HG03135 (cell line): ENCODE results near the gene RCOR2.
"Not testable (repeated sequence)": the region's sequence is repeated elsewhere in the genome, so short reads cannot be mapped to it uniquely, and the experiment has no call there.

Experiments used
- ATAC-seq: cut with Tn5 transposase; IDR thresholded peaks from one replicate; pipeline ENCODE4 v1.9.1; 2021; ENCODE audit warnings: mild to moderate bottlenecking, moderate library complexity; ENCODE audit not compliant: unreplicated experiment

The RCOR2 gene

DNA sequence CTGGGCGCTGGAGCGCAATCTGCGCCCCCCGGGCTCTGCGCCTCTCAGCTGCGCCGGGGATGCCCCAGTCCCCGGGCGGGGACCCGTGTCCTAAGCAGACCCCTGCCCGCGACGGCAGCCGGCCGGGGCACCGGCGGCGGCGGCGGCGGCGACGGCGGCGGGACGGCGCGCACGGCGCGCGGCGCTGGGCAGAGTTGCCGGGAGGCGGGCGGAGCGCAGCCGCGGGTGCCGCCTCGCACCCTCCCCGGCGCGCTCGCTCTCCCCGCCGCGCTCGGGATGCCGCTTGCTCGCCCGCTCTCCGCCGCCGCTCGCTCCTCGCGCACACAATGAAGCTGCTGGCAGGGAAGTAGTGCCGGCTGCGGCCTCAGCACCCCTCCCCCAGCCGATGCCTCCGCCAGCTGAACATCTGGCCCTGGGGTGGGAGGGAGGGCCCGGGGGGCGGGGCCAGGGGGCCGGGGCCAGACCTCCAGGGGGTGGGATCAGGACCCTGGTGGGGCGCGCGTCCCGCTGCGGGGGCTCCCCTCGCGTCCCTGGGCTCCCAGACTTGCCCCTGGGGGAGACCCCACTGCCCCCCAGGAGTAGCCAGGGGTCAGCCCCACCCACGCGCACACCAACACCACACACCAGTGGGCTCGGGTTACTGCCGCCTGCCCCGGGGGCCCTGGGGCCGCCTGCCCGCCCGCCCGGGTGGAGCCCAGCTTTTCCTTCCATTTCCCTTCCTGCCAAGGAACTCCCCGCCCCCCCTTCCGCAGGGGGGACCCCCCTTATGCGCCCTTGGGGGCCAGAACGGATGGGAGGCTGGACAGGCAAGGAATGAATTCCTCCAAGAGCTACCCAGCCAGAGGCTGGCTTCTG is at the start of gene RCOR2:
RCOR2 (minus strand) TSS at position 328 of the 855 bp plus-strand sequence. CDS start 708 bp downstream, outside the sequence.
- ATAC-seq: no peak

DNA sequence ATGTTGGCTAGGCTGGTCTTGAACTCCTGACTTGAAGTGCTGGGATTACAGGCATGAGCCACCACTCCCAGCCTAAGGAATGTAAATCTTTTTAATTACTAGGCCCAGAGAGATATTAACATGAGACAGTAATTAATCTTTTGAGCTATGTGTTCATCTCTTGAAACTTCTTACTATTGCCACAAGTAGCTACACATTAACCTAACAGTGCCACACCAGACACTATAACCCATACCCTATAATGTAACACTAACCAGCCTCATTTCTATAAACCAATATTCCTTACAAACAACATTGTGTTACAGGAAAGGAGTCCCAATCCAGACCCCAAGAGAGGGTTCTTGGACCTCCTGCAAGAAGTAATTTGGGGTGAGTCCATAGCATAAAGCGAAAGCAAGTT is 49.5 kb upstream of the RCOR2 start:
- ATAC-seq: no peak

DNA sequence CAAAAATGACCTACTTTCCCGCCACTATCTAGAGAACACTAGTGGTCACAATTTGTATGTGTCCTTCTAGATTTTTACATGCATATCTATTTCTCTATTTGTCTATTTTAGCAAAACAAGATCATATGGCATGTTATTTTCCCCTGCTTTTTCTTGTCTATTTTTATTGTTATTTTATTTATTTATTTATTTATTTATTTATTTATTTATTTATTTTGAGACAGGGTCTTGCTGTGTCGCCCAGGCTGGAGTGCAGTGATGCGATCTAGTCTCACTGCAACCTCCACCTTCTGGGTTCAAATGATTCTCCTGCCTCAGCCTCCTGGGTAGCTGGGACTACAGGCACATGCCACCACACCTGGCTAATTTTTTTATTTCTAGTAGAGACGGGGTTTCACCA is 46.9 kb upstream of the RCOR2 start:
- not testable (repeated sequence) for ATAC-seq

DNA sequence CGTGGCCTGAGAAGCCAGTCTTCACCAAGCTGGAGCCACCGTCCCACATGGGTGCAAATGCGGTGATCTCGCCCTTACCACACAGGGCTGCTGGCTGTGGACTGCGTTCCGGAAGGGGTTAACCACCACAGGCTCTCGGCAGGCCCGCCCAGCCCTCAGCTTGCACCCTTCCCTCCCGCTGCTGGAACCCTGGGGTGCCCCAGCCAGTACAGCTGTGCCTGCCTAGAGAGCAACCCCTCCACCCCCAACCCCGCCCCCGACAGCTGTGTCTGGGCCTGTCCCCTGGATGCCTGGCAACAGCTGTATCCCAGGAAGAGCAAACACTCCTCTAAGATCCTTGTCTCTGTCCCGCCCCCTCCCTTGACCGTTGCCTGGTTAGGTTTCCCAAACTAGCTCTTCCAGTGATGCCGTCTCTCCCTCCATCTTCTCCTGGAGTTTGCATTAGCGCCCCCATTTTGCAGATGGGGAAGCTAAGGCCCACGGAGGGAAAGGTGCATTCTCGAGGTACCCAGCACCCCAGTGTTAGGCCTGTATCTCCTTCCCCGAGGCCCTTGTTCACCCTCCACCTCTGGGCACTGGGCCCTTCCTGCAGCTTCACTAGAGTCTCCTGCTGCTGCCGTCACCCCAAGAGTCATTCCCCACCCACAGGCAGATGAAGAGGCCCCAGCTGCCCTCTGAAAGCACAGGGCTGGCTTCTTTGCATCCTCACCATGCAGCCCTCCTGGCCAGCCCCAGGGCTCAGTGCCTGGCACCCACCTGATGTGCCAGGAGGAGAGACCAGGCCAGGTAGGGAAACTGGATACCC is 44.8 kb upstream of the RCOR2 start:
- ATAC-seq: no peak

DNA sequence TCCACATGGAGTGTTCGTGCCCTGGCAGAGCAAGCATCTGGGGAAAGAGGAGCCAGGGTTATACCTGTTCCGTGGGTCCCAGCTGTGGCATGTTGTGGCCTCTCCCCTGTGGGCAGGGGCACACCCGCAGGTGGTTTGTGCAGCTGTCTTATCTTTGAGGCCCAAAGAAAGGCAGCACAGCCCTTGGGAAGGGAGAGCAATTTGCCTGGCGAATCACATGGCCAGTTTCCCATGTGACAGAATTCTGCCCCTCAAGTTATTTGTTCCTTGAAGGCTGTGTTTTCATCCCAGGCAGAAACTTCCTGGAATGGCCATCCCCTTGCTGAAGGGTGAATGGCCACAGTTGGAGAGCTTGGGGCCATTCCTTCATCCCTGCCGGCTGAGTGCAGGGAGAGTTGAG is 41.0 kb upstream of the RCOR2 start:
- no peak for ATAC-seq

DNA sequence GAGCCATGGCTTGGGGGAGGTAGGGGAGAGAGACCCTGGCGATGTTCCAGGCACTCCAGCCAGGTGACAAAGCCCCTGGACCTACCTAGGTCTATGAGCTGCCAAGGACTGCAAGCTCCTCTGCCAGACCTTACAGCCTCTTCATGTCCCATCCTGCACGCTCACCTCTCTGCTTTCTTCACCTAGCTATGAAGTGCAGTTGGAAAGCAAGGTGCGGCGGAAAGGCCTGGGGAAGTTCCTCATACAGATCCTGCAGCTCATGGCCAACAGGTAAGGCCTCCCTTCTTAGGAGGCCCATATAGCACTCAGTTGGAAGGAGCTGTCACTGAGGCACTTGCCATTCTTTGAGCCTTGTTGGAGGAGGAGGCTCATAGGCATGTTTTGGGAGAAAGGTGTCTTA is 35.6 kb upstream of the RCOR2 start:
- no peak for ATAC-seq

DNA sequence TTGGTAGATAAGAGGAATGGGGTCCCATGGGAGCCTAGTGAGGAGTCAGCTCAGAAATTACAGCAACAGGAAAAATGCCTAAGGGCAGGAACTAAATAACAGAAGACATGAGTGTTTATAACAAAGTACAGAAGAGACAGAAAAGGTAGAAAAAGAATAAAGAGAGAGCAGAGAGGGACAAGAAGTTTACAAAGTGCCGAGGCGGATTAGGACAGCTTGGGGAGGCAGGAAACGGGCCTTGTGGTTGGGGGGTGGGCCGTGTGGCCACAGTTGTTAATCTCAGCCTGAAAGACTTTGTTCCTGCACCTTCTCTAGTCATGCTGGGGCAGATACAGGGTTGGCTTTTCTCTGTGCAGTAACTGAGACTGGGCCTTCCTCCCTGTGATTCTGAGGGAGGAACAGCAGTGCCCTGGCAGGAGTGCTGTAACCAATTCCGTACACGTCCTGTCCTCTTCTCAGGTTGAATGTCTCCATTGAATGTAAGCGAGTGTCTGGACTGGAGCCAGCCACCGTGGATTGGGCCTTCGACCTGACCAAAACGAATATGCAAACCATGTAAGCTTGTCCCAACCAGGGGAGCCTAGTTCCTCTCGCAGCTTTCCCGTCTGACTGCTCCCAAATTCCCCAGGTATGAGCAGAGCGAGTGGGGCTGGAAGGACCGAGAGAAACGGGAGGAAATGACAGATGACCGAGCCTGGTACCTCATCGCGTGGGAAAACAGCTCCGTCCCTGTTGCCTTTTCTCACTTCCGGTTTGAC is 35.0 kb upstream of the RCOR2 start:
- ATAC-seq: no peak

DNA sequence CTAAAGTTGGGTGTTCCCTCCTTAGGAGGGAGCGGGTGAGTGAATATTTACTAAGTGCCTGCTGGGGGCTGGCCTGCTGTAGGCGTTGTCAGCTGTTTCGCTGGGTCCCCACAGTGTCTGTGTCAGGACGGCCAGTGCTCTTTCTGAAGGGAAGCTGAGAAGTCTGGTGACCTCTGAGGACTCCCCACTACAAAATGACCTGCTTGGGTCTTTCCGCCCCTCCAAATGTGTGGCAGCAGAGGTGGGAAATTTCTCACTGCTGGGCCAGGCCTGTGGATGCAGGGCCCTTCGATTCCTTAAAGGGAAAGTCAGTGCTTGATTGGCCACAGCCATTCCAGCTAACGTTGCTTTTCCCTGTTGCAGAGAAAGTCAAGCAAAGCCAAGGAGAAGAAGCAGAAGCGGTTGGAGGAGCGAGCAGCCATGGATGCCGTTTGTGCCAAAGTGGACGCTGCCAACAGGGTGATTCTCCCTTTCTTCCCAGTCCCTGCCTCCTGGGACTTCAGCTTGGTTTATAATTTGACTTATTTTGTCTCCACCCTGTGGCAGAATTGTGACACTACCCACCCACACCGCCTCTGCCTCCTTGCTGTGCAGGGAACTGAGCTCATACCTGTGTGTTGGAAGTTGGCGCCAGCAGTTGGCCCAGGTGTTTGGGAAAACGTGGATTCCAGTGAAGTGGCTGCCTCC is 28.7 kb upstream of the RCOR2 start:
- ATAC-seq: no peak

DNA sequence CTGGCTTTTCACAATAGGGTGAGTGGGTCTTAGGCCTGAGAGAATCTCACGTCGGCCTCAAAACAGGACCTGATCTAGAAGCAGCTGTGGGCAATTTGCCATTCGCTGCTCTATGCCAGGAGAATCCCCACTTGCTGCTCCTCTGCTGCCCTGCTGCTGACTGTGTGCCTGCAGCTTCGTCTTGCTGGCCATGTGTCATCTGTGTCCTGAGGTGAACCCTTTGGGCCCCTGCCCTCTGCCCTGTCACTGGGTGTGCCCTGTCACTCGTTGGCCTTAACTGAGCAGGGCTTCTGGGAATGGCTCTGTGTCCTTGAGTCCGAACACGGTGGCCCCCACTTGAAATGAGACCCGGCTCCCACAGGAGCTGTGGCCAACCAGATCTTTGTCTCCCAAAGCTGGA is 28.0 kb upstream of the RCOR2 start:
- no peak for ATAC-seq

DNA sequence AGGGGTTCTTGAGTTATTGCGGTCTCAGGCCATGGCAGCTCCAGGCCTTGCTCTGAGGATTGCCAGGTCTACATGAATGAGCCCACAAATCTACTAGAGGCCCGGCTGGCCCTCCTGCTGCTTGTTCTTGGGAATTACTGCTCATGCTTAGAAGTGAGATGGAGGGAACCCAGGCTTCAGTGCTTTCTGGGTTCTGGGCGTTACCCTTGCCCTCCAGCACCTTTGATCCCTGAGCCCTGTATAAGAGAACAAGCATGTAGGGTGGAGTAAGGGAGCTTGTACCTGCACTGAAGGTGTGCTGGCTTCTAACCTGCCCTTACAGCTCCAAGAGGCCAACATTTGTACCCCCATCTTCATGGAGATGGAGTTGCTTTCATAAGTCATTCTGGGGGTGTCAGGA is 25.8 kb upstream of the RCOR2 start:
- no peak for ATAC-seq

DNA sequence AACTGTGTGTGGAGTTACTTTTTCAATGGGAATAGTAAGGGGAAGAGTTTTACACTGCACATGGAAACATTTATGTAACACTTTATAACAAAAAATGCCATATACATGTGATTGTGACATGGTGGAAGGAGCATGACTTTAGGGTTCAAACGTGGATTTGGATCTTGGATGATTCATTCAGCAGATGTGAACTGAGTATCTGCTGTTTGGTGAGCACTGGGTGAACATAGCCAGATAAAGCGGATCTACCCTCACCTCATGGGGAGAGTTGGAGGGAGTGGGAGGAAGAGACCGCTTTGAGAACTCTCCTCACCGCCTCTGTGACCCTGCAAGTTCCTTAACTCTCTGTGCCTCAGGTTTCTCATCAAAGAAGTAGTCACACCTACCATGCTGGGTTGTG is 24.9 kb upstream of the RCOR2 start:
- ATAC-seq: no peak

DNA sequence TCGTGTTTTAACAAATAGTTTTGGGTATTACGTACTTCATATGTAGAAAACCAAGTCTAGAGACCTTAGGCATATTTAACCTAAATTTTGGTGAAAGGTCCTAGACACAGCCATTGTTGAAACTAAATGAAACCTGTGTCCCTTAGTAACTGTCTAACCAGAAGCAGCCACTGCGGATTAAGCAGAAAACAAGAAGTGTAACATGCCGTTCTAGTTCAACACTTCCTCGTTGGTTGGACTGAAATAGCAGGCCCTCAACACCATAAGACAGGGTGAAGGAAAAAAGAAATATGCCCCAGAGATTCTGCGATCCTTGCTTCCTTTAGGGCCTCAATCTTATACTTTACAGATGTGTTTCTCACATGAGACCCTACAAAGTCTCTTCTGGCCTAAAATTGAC is 23.8 kb upstream of the RCOR2 start:
- no peak for ATAC-seq

DNA sequence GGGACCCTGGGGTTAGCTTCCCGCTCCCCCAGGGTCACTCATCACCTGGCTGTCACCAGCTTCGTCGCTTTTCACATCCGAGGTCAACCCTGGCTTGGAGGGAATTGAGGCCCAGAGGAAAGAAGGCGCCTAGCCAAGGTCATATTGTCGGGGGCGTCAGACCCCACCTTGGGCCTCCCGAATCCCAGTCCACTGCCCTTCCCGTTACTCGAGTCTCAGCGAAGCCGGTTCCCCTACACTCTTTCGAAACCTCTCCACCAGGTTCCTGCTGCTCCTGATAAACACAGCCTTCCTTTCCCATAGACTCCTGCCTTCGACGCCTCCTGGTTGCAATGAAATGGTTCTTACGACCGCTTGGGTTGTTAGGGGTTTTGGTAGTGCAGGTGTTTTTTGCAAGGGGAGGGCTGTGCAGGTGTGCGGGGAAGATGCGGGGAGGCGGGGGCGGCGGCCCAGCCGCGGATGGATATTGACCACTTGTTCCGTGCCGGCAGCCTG is 22.5 kb upstream of the RCOR2 start:
- no peak for ATAC-seq

DNA sequence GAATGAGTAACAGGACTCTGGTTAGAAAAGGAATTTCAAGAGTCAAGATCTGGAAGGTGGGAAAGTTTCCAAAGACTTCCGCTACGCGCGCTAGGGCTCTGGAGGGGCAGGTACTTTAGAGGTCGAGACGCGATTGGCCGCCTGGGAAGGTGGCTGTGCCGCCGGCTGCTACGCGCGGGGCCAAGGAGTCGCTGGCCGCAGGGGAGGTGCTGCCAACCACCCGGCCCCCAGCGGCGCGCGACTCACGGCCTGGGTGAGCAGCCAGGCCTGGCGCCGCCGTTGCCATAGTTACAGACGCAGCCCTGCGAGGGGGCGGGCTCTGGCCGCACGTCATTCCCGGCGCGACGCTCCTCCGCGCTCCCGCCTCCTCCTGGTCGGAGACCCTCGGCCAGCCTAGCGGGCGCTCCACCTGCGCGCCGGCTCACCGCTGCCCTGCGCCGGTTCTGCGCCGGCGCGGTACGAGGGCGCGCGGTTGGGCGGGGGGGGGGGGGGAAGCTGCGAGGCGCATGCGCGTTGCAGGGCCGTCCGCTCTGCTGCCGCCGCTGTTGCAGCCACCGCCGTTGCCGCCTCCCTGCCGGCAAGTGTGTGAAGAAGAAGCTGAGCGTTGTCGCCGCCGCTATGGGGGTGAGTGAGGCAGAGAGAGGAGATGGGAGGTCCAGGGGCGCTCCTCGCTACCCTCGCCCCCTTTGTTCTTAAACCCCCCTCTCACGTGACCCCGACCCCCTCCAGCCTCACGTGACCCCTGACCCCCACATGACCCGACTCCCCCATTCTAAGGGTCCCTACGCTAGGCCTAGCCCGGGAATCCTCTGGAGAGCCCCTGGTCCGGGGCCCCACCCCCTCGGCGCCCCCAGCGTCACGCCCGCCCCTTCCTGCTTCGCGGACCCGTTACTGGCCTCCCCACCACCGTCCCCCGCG is 21.8 kb upstream of the RCOR2 start, which contains the start of gene NAA40:
NAA40 (plus strand) TSS at position 524 of the 918 bp plus-strand sequence; CDS start at position 619, 95 bp downstream.
- peak; percentile 92 for ATAC-seq

DNA sequence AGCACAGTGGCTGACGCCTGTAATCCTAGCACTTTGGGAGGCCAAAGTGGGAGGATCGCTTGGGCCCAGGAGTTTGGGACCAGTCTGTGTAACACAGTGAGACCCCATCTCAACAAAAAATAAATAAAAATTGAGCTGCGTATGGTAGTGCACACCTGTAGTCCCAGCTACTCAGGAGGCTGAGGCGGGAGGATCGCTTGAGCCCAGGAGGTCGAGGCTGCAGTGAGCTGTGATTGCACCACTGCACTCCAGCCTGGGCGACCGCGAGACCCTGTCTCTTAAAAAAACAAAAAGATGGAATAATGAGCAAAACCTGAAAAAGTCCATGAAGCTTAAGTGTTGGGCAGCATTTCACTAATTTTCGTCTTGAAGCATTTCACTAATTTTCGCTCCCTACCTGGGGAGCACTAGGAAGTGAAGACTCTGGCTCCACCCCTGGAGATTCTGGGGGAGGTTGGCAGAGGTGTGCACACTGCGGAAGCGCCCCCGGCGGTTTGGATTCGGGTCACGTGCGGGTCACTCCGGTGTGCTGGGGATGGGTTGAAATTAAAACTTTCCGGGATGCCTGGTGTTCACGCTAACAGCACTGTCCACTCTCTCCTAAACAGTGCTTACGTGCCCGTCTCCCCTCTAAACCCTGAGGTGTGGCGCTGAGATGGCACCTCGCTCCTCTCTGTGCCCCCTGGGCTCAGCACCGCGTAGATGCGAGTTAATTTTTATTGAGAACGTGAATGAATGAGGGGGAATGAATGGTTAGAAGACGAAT is 20.9 kb upstream of the RCOR2 start:
- ATAC-seq: peak; percentile 13

DNA sequence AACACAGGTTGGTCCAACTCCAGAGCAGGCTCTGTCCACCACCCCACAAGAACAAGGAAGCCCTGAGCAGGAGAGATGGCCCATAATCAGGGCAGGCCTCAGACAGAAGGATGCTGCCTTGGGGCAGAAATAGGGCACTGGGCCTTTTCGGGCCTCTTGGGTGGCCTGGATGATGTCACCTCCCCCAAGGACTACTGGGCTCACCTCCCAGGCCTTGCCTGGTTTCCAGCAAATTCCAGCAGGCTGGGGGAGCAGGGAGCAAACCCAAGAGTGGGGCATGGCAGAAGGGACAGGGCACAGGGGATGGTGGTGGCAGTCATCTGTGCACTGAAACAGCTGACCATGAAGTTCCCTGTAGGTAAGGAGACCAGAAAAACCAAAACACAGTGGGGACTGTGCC is 16.5 kb upstream of the RCOR2 start:
- ATAC-seq: no peak

DNA sequence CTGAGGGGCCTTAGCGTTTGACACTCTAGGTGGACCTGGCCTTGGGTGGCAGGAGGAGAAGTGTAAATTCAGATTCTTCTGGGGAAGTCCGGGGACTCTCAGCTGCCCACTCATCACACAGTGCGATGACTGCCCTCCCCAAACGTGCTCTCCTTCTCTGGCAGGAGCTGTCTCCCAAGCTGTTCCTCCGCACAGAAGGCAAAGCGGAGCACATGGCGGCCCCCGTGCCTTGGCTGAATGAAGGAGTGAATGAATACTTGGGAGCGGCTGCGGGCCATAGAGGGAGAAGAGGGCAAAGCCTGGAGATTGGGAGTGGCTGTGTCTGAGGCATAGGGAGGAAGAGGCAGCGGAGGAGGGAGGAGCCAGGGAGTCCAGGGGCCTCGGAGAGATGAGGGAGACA is 14.9 kb upstream of the RCOR2 start:
- no peak for ATAC-seq

DNA sequence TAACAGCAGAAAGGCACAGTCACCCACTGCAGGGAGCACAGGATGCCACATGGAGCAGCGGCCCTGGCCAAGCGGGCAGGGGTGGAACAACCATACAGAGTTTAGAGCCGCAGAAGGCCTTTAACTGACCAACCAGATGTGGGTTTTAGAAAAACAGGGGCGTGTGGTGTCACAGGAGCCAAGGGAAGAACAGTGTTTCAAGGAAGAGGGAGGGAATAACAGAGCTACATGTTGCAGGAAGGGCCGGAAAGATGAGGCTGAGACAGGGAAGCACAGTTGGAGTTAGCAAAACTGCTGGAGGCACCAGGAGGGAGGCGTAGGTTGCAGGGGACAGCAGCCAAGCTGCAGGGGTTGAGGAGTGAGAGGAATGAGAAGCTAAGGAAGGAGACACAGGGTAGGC is 14.1 kb upstream of the RCOR2 start:
- ATAC-seq: no peak

DNA sequence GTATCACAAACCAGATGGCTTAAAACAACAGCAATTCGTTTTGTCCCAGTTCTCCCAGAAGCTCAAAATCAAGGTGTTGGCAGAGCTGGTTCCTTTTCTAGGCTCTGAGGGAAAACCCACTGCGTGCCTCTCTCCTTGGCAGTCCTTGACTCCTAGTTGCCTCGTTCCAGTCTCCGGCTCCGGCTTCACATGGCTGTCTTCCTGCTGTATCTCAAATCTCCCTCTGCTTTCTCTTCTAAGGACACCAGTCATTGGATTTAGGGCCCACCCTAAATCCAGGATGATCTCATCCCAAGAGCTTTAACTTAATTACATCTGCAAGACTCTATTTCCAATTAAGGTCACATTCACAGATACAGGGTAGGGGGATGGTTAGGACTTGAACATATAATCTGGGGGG is 12.7 kb upstream of the RCOR2 start:
- ATAC-seq: no peak
